ENCODE measurements around the gene PRR5.

DNA sequence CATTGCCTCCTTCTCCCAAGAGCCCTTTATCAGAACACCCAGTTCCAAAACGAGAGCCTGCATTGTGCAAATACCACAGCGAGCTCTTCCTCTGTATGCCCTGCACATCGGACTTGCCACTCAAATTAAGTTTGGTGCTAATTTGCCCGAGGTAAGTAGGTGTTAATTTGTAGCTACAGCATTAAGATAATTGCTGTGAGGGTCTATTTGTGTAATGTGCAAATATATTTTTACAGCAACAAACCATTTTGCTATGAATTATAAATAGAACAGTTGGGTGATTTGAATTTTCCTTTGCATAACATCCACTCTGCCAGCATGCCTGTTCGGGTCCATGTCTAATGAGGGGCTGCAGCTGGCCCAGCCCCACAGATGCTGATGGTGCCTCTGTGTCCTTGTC is 58.5 kb downstream of the PRR5 start:
- TF ChIP-seq, protein P1, sequence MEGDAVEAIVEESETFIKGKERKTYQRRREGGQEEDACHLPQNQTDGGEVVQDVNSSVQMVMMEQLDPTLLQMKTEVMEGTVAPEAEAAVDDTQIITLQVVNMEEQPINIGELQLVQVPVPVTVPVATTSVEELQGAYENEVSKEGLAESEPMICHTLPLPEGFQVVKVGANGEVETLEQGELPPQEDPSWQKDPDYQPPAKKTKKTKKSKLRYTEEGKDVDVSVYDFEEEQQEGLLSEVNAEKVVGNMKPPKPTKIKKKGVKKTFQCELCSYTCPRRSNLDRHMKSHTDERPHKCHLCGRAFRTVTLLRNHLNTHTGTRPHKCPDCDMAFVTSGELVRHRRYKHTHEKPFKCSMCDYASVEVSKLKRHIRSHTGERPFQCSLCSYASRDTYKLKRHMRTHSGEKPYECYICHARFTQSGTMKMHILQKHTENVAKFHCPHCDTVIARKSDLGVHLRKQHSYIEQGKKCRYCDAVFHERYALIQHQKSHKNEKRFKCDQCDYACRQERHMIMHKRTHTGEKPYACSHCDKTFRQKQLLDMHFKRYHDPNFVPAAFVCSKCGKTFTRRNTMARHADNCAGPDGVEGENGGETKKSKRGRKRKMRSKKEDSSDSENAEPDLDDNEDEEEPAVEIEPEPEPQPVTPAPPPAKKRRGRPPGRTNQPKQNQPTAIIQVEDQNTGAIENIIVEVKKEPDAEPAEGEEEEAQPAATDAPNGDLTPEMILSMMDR (conservative IDR thresholded peaks at IDR 0.05 in 1 of 2, IDR thresholded peaks at IDR 0.05 in 1 of 2; ENCODE audit: low read depth in 1 of 2, low read length in 2 of 2) = no peak
- no peak for TF ChIP-seq EZH2 (IDR thresholded peaks at IDR 0.05; ENCODE audit: low read length, missing control alignments)
